ENCODE results near the gene LRRC8A.
A peak's percentile ranks its signal among the peaks of the same experiment; 100 is the strongest.

GRCh38 chr9:128917151-128917849 is 35.4 kb downstream of the LRRC8A start:
- TF ChIP-seq POLR2A (IDR thresholded peaks at IDR 0.05; ENCODE audit: low read depth, low read length) (no peak), CTCF (conservative IDR thresholded peaks at IDR 0.05; ENCODE audit: low read depth, low read length) (no peak), SMC3 (IDR thresholded peaks at IDR 0.05; ENCODE audit: low read depth, low read length) (no peak), NFE2L2 (IDR thresholded peaks at IDR 0.05; ENCODE audit: low read depth, low read length) (no peak), USF2 (IDR thresholded peaks at IDR 0.05; ENCODE audit: low read depth, low read length) (no peak), RFX5 (IDR thresholded peaks at IDR 0.05; ENCODE audit: low read depth, low read length) (no peak), MXI1 (IDR thresholded peaks at IDR 0.05; ENCODE audit: borderline replicate concordance, low read depth, low read length) (peak; percentile 44; the same call in 1 of the 2 replicates), RCOR1 (IDR thresholded peaks at IDR 0.05; ENCODE audit: insufficient replicate concordance, low read length) (no peak), BHLHE40 (IDR thresholded peaks at IDR 0.05; ENCODE audit: low read depth, low read length) (no peak), CHD1 (IDR thresholded peaks at IDR 0.05; ENCODE audit: low read depth, low read length) (no peak), FOS (IDR thresholded peaks at IDR 0.05; ENCODE audit: low read depth, low read length) (no peak)
